ENCODE results near the gene OR4B1.
"Not testable (repeated sequence)": the region's sequence is repeated elsewhere in the genome, so short reads cannot be mapped to it uniquely, and the experiment has no call there.

Gene OR4B1

GRCh38 chr11:48172818-48173609 lies 43.6 kb upstream of the OR4B1 start:
- peak; percentile 99 for TF ChIP-seq CTCF (IDR thresholded peaks at IDR 0.05; ENCODE audit: insufficient read depth, low read depth, low read length, missing control alignments)
- H3K4me3 ChIP-seq (ENCODE audit: low read length), result no peak overlapping the region
- DNase-seq (ENCODE audit: low read depth), result peak; percentile 58

GRCh38 chr11:48177661-48178060 lies 38.9 kb upstream of the OR4B1 start:
- DNase-seq (ENCODE audit: low read depth), result no peak
- no peak for TF ChIP-seq CTCF (IDR thresholded peaks at IDR 0.05; ENCODE audit: insufficient read depth, low read depth, low read length, missing control alignments)
- no peak overlapping the region for H3K4me3 ChIP-seq (ENCODE audit: low read length)

GRCh38 chr11:48180627-48181026 lies 36.0 kb upstream of the OR4B1 start:
- no peak overlapping the region for H3K4me3 ChIP-seq (ENCODE audit: low read length)
- TF ChIP-seq CTCF (IDR thresholded peaks at IDR 0.05; ENCODE audit: insufficient read depth, low read depth, low read length, missing control alignments), result no peak

GRCh38 chr11:48182860-48183526 lies 33.6 kb upstream of the OR4B1 start:
- DNase-seq (ENCODE audit: low read depth), result no peak
- no peak for TF ChIP-seq CTCF (IDR thresholded peaks at IDR 0.05; ENCODE audit: insufficient read depth, low read depth, low read length, missing control alignments)
- no peak overlapping the region for H3K4me3 ChIP-seq (ENCODE audit: low read length)

More at GRCh38 chr11:48180627-48181026, 36.0 kb upstream of the OR4B1 start:
- DNase-seq (ENCODE audit: low read depth), result no peak

- no peak overlapping the region for H3K4me3 ChIP-seq (ENCODE audit: low read length)
- no peak for TF ChIP-seq CTCF (IDR thresholded peaks at IDR 0.05; ENCODE audit: insufficient read depth, low read depth, low read length, missing control alignments)
- no peak for DNase-seq (ENCODE audit: low read depth)
These were observed 32.2 kb upstream of the OR4B1 start for GRCh38 chr11:48184452-48184851.

- not testable (repeated sequence) for DNase-seq (ENCODE audit: low read depth); H3K4me3 ChIP-seq (ENCODE audit: low read length)
These were observed 25.5 kb upstream of the OR4B1 start for GRCh38 chr11:48190906-48191654.

GRCh38 chr11:48193876-48194275 lies 22.7 kb upstream of the OR4B1 start:
- no peak for TF ChIP-seq CTCF (IDR thresholded peaks at IDR 0.05; ENCODE audit: insufficient read depth, low read depth, low read length, missing control alignments)
- no peak overlapping the region for H3K4me3 ChIP-seq (ENCODE audit: low read length)
- DNase-seq (ENCODE audit: low read depth), result peak; percentile 13
